Germinal center (tissue), 1 donor: ENCODE results near the gene ZNF878.

Experiments used
- DNase-seq: peaks from one replicate; pipeline ENCODE4 v3.0.0; 2012; ENCODE audit warnings: mixed read lengths, low spot score

The ZNF878 gene

GRCh38 chr19:12034620-12035019, 18.1 kb downstream of the ZNF878 start:
- no peak for DNase-seq

GRCh38 chr19:12034198-12034597, 18.6 kb downstream of the ZNF878 start:
- no peak for DNase-seq

- DNase-seq: no peak
Observed at GRCh38 chr19:12015753-12016116, 37.0 kb downstream of the ZNF878 start.

- no peak for DNase-seq
Observed at GRCh38 chr19:12015015-12015752, 37.6 kb downstream of the ZNF878 start.

- no peak for DNase-seq
Observed at GRCh38 chr19:12000152-12000981, 52.4 kb downstream of the ZNF878 start.

- no peak for DNase-seq
Observed at GRCh38 chr19:11995174-11995573, 57.6 kb downstream of the ZNF878 start.
